Sigmoid colon (tissue), 7 donors: Measurements from ENCODE around the gene HNRNPU. TPM values are rescaled to one million over a fixed set of nuclear protein-coding genes. Genes with fewer than 3 reads are reported as not detected.
"Not testable (repeated sequence)": the region's sequence is repeated elsewhere in the genome, so short reads cannot be mapped to it uniquely, and the experiment has no call there.

Source experiments
- DNase-seq: peaks from one replicate; pipeline ENCODE4 v3.0.0-alpha.2; 2019
- H3K27ac ChIP-seq, 4 donors: fragments of 200-600 bp; sonication (generic); one replicate each; pipeline ENCODE4 v1.5.1; 2016 to 2019; ENCODE audit warnings: mild to moderate bottlenecking in 1 of 4
- H3K27me3 ChIP-seq, 3 donors: fragments of 200-600 bp; sonication (generic); one replicate each; pipeline ENCODE4 v1.5.1; 2019; ENCODE audit warnings: mild to moderate bottlenecking in 1 of 3
- H3K36me3 ChIP-seq, 4 donors: fragments of 200-600 bp; sonication (generic); one replicate each; pipeline ENCODE4 v1.5.1; 2016 to 2019
- H3K4me1 ChIP-seq, 4 donors: fragments of 200-600 bp; sonication (generic); one replicate each; pipeline ENCODE4 v1.5.1; 2017 to 2019
- H3K4me3 ChIP-seq, 4 donors: fragments of 200-600 bp; sonication (generic); one replicate each; pipeline ENCODE4 v1.5.1; 2017 to 2019; ENCODE audit warnings: mild to moderate bottlenecking in 2 of 4, moderate library complexity in 1 of 4
- H3K9me3 ChIP-seq, 4 donors: fragments of 200-600 bp in 3 of 4; sonication (generic) in 3 of 4; one replicate each; pipeline versions ENCODE4 v1.5.1 to v1.6.1; 2013 to 2019
- EP300 ChIP-seq, 4 donors: sonication (generic); formaldehyde crosslinking; IDR thresholded peaks; one replicate each; pipeline ENCODE4 v1.6.1; 2017; ENCODE audit warnings: antibody characterized with exemption in 4 of 4
- POLR2A ChIP-seq, 2 donors: fragments of 450-650 bp; IDR thresholded peaks; one replicate each; pipeline ENCODE4 v1.6.1; 2016; ENCODE audit warnings: antibody characterized with exemption in 2 of 2, mild to moderate bottlenecking in 2 of 2, moderate library complexity in 2 of 2
- POLR2AphosphoS5 ChIP-seq, 4 donors: sonication (generic); formaldehyde crosslinking; IDR thresholded peaks; one replicate each; pipeline ENCODE4 v1.6.1; 2017; ENCODE audit warnings: antibody characterized with exemption in 4 of 4
- WGBS, 2 donors: extraction: QIAGEN DNeasy Blood & Tissue Kit; methylation state at CpG; one replicate each; pipeline ENCODE4 v1.1.7; 2013; 5-methylcytosine and 5-hydroxymethylcytosine counted together
- intact Hi-C: fragments of 100-400 bp; cut with DNase I; formaldehyde crosslinking; loops from one replicate; pipeline ENCODE4 v1.15.1; 2023
- polyA plus RNA-seq, 3 donors: library from polyadenylated mRNA; stranded (reverse); fragments of 200-250 nt; gene quantifications; one replicate each; pipeline ENCODE4 v1.2.3, GENCODE V29; 2013
- total RNA-seq, 4 donors: library from RNA; depleted of rRNA; stranded (reverse); fragments of >200 nt; gene quantifications; one replicate each; pipeline ENCODE4 v1.1.0, GENCODE V29; 2016
- TF ChIP-seq, protein P1 (sequence below), 4 experiments: fragments of 450-650 bp in 3 of 4; fragments of 200-600 bp in 1 of 4; IDR thresholded peaks; one replicate each; pipeline ENCODE4 v1.5.1; 2016 to 2019; ENCODE audit warnings: antibody characterized with exemption in 4 of 4, mild to moderate bottlenecking in 3 of 4, moderate library complexity in 2 of 4
- donor health status: healthy with polysubstance abuse.
- donor health status: Bipolar disorder and iron deficiency.
- donor health status: healthy.

Gene HNRNPU
- total and polyA plus RNA-seq, 7 donors, result 71.0 to 339 (median 264) TPM

DNA sequence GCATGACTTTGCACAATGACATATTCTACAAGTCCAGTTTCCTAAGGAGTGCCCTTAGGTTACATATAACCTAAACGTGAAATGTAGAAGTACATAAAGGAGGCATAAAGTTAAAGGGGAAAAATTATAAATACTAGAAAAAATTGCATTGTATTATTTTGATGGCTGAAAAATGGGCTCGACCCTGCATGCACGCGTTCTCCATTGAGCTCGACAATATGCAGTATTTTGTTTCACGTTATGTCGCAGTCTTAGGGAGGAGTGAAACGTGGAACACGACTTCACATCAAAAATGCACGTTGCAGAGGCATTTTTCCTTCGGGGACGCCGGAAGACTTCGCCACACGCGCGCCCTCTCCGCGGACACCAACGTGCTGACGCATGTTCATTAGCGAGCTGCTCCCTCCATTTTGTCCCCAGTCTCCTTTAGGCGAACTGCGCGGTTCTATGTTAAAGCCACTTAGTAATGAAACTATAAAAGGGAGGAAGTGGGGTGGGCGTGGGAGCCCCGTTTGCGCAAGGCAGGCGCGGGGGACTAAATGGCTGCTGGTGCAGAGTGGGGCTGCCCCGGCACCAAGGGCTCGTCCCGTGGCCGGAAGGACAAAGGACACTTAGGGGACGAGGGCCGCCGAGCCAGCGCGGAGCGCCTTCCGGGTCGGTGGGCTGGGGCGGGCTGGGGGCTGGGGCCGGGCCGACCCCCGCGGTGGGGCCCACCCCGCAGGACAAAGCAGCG, 29.6 kb downstream of the HNRNPU start:
- Histone ChIP-seq H3K4me3 (peak overlapping the region; percentile 70 to 81 (median 76)), H3K36me3 (peaks cover 0 to 12% (median 0%) of the 10 kb centered on the region in 4 donors), H3K9me3 (no peaks in the 10 kb centered on the region), H3K4me1 (peaks cover 0 to 48% (median 39%) of the 10 kb centered on the region in 4 donors), H3K27ac (peak overlapping the region; percentile 98 to 100 (median 99)), H3K27me3 (no peaks in the 10 kb centered on the region)
- peak; percentile 94 for DNase-seq
- TF ChIP-seq POLR2A (IDR thresholded peaks at IDR 0.05) (peak; percentile 49 to 60), POLR2AphosphoS5 (IDR thresholded peaks at IDR 0.05) (peak; percentile 61 to 78 (median 74)), EP300 (IDR thresholded peaks at IDR 0.05) (peak in 1 of 4 donors; percentile 36)
- TF ChIP-seq, protein P1, sequence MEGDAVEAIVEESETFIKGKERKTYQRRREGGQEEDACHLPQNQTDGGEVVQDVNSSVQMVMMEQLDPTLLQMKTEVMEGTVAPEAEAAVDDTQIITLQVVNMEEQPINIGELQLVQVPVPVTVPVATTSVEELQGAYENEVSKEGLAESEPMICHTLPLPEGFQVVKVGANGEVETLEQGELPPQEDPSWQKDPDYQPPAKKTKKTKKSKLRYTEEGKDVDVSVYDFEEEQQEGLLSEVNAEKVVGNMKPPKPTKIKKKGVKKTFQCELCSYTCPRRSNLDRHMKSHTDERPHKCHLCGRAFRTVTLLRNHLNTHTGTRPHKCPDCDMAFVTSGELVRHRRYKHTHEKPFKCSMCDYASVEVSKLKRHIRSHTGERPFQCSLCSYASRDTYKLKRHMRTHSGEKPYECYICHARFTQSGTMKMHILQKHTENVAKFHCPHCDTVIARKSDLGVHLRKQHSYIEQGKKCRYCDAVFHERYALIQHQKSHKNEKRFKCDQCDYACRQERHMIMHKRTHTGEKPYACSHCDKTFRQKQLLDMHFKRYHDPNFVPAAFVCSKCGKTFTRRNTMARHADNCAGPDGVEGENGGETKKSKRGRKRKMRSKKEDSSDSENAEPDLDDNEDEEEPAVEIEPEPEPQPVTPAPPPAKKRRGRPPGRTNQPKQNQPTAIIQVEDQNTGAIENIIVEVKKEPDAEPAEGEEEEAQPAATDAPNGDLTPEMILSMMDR (IDR thresholded peaks at IDR 0.05), result no peak
- intact Hi-C loops, result loop anchor here (1.0 to 10.0 kb wide), 3 partner anchors 30 to 1580 kb away; partner anchors contain the start of genes CEP170, HNRNPU and SDCCAG8
- 0 to 1% methylated on average over 49 of the region's 49 CpGs for WGBS, 2 donors

- TF ChIP-seq EP300 (IDR thresholded peaks at IDR 0.05) (no peak), POLR2AphosphoS5 (IDR thresholded peaks at IDR 0.05) (peak in 2 of 4 donors; percentile 13 to 21), POLR2A (IDR thresholded peaks at IDR 0.05) (no peak)
- TF ChIP-seq, protein P1 (IDR thresholded peaks at IDR 0.05), result peak in 1 of 4 experiments; percentile 4
- Histone ChIP-seq H3K4me1 (peaks cover 0 to 41% (median 31%) of the 10 kb centered on the region in 4 donors), H3K36me3 (peaks cover 0 to 6% (median 0%) of the 10 kb centered on the region in 4 donors), H3K27ac (peak overlapping the region; percentile 98 to 100 (median 99)), H3K9me3 (no peaks in the 10 kb centered on the region), H3K27me3 (no peaks in the 10 kb centered on the region), H3K4me3 (peak overlapping the region; percentile 70 to 81 (median 76))
- 1% methylated on average over 32 of the region's 32 CpGs for WGBS, 2 donors
- intact Hi-C loops, result loop anchor here (10.0 kb wide), 1 partner anchor 1579 kb away; the partner anchor contains the start of genes CEP170 and SDCCAG8
- peak; percentile 77 for DNase-seq
Measured at GRCh38 chr1:244833734-244834542, 30.4 kb downstream of the HNRNPU start.

- not testable (repeated sequence) for DNase-seq, H3K9me3 ChIP-seq, H3K36me3 ChIP-seq, H3K27me3 ChIP-seq
- peaks cover 0 to 34% (median 25%) of the 10 kb centered on the region in 4 donors for H3K4me1 ChIP-seq
- WGBS, 2 donors, result 31 to 47% methylated on average over 8 of the region's 8 CpGs
- peak overlapping the region; percentile 98 to 100 (median 99) for H3K27ac ChIP-seq
- peak overlapping the region; percentile 70 to 81 (median 76) for H3K4me3 ChIP-seq
- intact Hi-C loops, result loop anchor here (10.0 kb wide), 1 partner anchor 1578 kb away; the partner anchor contains the start of genes CEP170 and SDCCAG8
Measured at GRCh38 chr1:244833260-244833659, 31.1 kb downstream of the HNRNPU start.

DNA sequence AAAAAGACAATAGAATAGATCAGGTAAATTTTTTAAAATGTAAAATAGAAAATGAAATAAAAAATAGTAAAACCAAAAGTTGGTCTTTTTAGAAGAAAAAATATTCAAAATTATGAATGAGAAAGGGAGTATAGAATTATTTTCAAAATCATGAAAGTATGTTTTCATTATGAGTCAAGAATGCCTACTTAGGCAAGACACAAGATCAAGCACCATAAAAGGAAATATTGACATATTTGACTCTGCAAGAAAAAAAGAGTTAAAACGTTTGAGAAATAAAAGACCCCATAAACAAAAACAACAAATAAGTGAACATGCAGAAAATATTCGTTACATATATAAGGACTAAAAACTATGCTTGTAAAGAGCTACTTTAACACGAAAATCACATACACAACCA, 33.7 kb downstream of the HNRNPU start:
- TF ChIP-seq POLR2AphosphoS5 (IDR thresholded peaks at IDR 0.05) (no peak), POLR2A (IDR thresholded peaks at IDR 0.05) (no peak), EP300 (IDR thresholded peaks at IDR 0.05) (no peak)
- TF ChIP-seq, protein P1 (IDR thresholded peaks at IDR 0.05), result no peak
- H3K4me3 ChIP-seq, result no peak overlapping the region
- WGBS, 2 donors, result 73 to 77% methylated on average over 3 of the region's 3 CpGs

More for the DNA sequence above, 33.7 kb downstream of the HNRNPU start:
- Histone ChIP-seq H3K27ac (no peak overlapping the region), H3K27me3 (no peaks in the 10 kb centered on the region), H3K4me1 (peaks cover 0 to 14% (median 5%) of the 10 kb centered on the region in 4 donors), H3K9me3 (no peaks in the 10 kb centered on the region), H3K36me3 (no peaks in the 10 kb centered on the region)
- intact Hi-C loops, result loop anchor here (10.0 kb wide), 1 partner anchor 1576 kb away; the partner anchor contains the start of genes CEP170 and SDCCAG8
- no peak for DNase-seq
